DOHH2 (cell line): Measurements from ENCODE around the gene TIE1.

Experiments used
- H3F3A ChIP-seq: fragments of 200-600 bp; sonication (generic), shearing (Covaris generic); 2 replicates; pipeline ENCODE4 v1.6.0; 2016; ENCODE audit warnings: antibody characterized with exemption, mild to moderate bottlenecking; ENCODE audit not compliant: control insufficient read depth, insufficient read depth
- H3K27ac ChIP-seq: fragments of 200-600 bp; sonication (generic); 2 replicates; pipeline ENCODE4 v1.5.1; 2014; ENCODE audit warnings: low read depth, mild to moderate bottlenecking, low read length, moderate library complexity
- H3K27me3 ChIP-seq: fragments of 200-600 bp; sonication (generic); 2 replicates; pipeline ENCODE4 v1.6.1; 2014; ENCODE audit warnings: mild to moderate bottlenecking, low read length, mixed read lengths; ENCODE audit not compliant: control insufficient read depth
- H3K36me3 ChIP-seq: fragments of 200-600 bp; sonication (generic); 2 replicates; pipeline ENCODE4 v1.6.1; 2014; ENCODE audit warnings: mild to moderate bottlenecking, low read length, moderate library complexity, mixed read lengths; ENCODE audit not compliant: control insufficient read depth
- H3K4me1 ChIP-seq: fragments of 200-600 bp; sonication (generic); 2 replicates; pipeline ENCODE4 v1.6.1; 2014; ENCODE audit warnings: mild to moderate bottlenecking, low read length, mixed read lengths; ENCODE audit not compliant: control insufficient read depth
- H3K4me2 ChIP-seq: fragments of 200-600 bp; sonication (generic); 2 replicates; pipeline ENCODE4 v1.6.0; 2014; ENCODE audit warnings: mild to moderate bottlenecking, low read length, moderate library complexity
- H3K4me3 ChIP-seq: fragments of 200-600 bp; sonication (generic); 2 replicates; pipeline ENCODE4 v1.5.1; 2014; ENCODE audit warnings: mild to moderate bottlenecking, low read length, mixed read lengths
- H3K79me2 ChIP-seq: fragments of 200-600 bp; sonication (generic); 2 replicates; pipeline ENCODE4 v1.6.1; 2014; ENCODE audit warnings: mild to moderate bottlenecking, low read length, mixed read lengths; ENCODE audit not compliant: control insufficient read depth
- H3K9me2 ChIP-seq: fragments of 200-600 bp; sonication (generic); replicated peaks from 2 replicates; pipeline ENCODE4 v1.6.1; 2014; ENCODE audit warnings: mild to moderate bottlenecking, low read length, mixed read lengths; ENCODE audit not compliant: control insufficient read depth
- H3K9me3 ChIP-seq: fragments of 200-600 bp; sonication (generic); 2 replicates; pipeline ENCODE4 v1.6.1; 2014; ENCODE audit warnings: antibody characterized with exemption, low read length, mixed read lengths; ENCODE audit not compliant: control insufficient read depth, insufficient read depth
- H4K20me1 ChIP-seq: fragments of 200-600 bp; sonication (generic); 2 replicates; pipeline ENCODE4 v1.6.0; 2014; ENCODE audit warnings: low read depth, mild to moderate bottlenecking, antibody characterized with exemption, low read length, moderate library complexity; ENCODE audit not compliant: control insufficient read depth, insufficient read depth
- CTCF ChIP-seq: fragments of 200-600 bp; sonication (generic); IDR thresholded peaks from one replicate; pipeline ENCODE4 v1.5.1; 2014; ENCODE audit warnings: antibody characterized with exemption, mild to moderate bottlenecking, low read depth, low read length; ENCODE audit not compliant: poor library complexity, severe bottlenecking
- EZH2phosphoT487 ChIP-seq: fragments of 200-600 bp; sonication (generic); IDR thresholded peaks from 2 replicates; pipeline ENCODE4 v1.6.1; 2017; ENCODE audit warnings: borderline replicate concordance, mild to moderate bottlenecking, antibody characterized with exemption, low read length, moderate library complexity, mixed read lengths

The TIE1 gene

GRCh38 chr1:43319766-43320165 lies 19.0 kb downstream of the TIE1 start:
- Histone ChIP-seq H3K27me3 (no peaks in the 10 kb centered on the region), H3K36me3 (no peaks in the 10 kb centered on the region), H3K27ac (no peak overlapping the region), H3K9me3 (peaks cover 3% of the 10 kb centered on the region; the same call in 1 of the 2 replicates), H3K79me2 (no peaks in the 10 kb centered on the region), H3K4me1 (no peaks in the 10 kb centered on the region), H3K4me3 (no peak overlapping the region), H3K4me2 (no peak overlapping the region), H4K20me1 (no peaks in the 10 kb centered on the region), H3F3A (no peaks in the 10 kb centered on the region), H3K9me2 (no peaks in the 10 kb centered on the region)
- TF ChIP-seq EZH2phosphoT487 (no peak), CTCF (no peak)

DNA sequence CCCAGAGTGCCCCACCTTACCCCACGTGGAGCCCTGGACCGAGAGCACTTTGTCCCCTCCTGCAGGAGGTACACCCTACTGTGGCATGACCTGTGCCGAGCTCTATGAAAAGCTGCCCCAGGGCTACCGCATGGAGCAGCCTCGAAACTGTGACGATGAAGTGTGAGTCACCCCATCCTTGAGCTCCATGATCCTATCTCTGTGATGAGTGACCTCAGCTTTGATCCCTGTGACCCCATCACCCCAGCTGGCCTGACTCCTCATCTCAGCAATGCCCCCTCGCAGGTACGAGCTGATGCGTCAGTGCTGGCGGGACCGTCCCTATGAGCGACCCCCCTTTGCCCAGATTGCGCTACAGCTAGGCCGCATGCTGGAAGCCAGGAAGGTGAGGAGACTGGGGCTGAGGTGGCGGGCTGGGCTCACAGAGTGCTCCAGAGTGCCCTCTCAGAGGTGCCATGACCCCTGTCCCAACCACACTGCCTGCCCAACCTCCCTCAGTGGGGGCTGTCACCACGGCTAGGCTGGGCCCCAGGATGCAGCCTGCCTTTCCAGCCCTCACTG lies 20.6 kb downstream of the TIE1 start:
- no peaks in the 10 kb centered on the region for H3K27me3 ChIP-seq
- no peak overlapping the region for H3K4me2 ChIP-seq
- no peaks in the 10 kb centered on the region for H4K20me1 ChIP-seq
- H3K27ac ChIP-seq: no peak overlapping the region
- H3K4me1 ChIP-seq: no peaks in the 10 kb centered on the region
- no peaks in the 10 kb centered on the region for H3F3A ChIP-seq
- peaks cover 9% of the 10 kb centered on the region for H3K9me3 ChIP-seq
- TF ChIP-seq EZH2phosphoT487: no peak
- TF ChIP-seq CTCF: no peak
- H3K4me3 ChIP-seq: no peak overlapping the region
- no peaks in the 10 kb centered on the region for H3K79me2 ChIP-seq
- no peaks in the 10 kb centered on the region for H3K36me3 ChIP-seq
- no peaks in the 10 kb centered on the region for H3K9me2 ChIP-seq

GRCh38 chr1:43322506-43322905 lies 21.7 kb downstream of the TIE1 start:
- Histone ChIP-seq H4K20me1 (no peaks in the 10 kb centered on the region), H3F3A (no peaks in the 10 kb centered on the region), H3K9me2 (no peaks in the 10 kb centered on the region), H3K4me3 (no peak overlapping the region), H3K27ac (no peak overlapping the region), H3K36me3 (no peaks in the 10 kb centered on the region), H3K4me2 (no peak overlapping the region), H3K27me3 (no peaks in the 10 kb centered on the region), H3K79me2 (no peaks in the 10 kb centered on the region), H3K4me1 (no peaks in the 10 kb centered on the region), H3K9me3 (peaks cover 10% of the 10 kb centered on the region)
- TF ChIP-seq EZH2phosphoT487 (no peak), CTCF (no peak)

- no peaks in the 10 kb centered on the region for H3K9me2 ChIP-seq
- peaks cover 17% of the 10 kb centered on the region for H3K9me3 ChIP-seq
- H3K4me1 ChIP-seq: no peaks in the 10 kb centered on the region
- H3K79me2 ChIP-seq: no peaks in the 10 kb centered on the region
- no peaks in the 10 kb centered on the region for H4K20me1 ChIP-seq
- TF ChIP-seq EZH2phosphoT487: no peak
- no peak for TF ChIP-seq CTCF
- no peak overlapping the region for H3K4me3 ChIP-seq
- no peaks in the 10 kb centered on the region for H3K27me3 ChIP-seq
- H3F3A ChIP-seq: no peaks in the 10 kb centered on the region
- H3K4me2 ChIP-seq: no peak overlapping the region
- H3K27ac ChIP-seq: no peak overlapping the region
- H3K36me3 ChIP-seq: no peaks in the 10 kb centered on the region
These were observed 24.0 kb downstream of the TIE1 start for GRCh38 chr1:43324810-43325209.
